Measurements from ENCODE around the gene UMAD1. TPM values are rescaled to one million over a fixed set of nuclear protein-coding genes. Genes with fewer than 3 reads are reported as not detected.

UMAD1 gene
- total RNA-seq, 1 donor from 2014 or later = 12.8 TPM

DNA sequence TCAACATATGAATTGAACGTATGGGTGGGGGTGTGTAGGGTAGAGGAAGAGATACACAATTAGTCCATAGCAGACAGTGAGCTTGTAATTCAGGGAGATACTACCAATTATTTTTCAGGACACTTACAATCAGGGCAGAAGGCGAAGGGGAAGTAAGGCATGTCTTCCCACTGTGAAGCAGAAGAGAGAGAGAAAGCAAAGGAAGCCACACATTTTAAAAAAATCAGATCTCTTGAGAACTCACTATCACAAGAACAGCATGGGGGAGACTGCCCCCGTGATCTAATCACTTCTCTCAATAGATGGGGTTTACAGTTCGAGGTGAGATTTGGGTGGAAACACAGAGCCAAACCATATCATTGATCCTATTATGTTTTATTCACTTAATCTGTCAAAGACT lies 194.2 kb downstream of the UMAD1 start:
- DNase-seq (ENCODE audit: low spot score, unreplicated experiment) = no peak
- TF ChIP-seq, protein P1, sequence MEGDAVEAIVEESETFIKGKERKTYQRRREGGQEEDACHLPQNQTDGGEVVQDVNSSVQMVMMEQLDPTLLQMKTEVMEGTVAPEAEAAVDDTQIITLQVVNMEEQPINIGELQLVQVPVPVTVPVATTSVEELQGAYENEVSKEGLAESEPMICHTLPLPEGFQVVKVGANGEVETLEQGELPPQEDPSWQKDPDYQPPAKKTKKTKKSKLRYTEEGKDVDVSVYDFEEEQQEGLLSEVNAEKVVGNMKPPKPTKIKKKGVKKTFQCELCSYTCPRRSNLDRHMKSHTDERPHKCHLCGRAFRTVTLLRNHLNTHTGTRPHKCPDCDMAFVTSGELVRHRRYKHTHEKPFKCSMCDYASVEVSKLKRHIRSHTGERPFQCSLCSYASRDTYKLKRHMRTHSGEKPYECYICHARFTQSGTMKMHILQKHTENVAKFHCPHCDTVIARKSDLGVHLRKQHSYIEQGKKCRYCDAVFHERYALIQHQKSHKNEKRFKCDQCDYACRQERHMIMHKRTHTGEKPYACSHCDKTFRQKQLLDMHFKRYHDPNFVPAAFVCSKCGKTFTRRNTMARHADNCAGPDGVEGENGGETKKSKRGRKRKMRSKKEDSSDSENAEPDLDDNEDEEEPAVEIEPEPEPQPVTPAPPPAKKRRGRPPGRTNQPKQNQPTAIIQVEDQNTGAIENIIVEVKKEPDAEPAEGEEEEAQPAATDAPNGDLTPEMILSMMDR (IDR thresholded peaks at IDR 0.05; ENCODE audit: unreplicated experiment) = no peak
- peaks cover 3% of the 10 kb centered on the region for H3K36me3 Mint-ChIP-seq (ENCODE audit: insufficient read depth)
- peaks cover 4% of the 10 kb centered on the region for H3K9me3 Mint-ChIP-seq (ENCODE audit: low read depth)
- no peaks in the 10 kb centered on the region for H3K4me1 Mint-ChIP-seq (ENCODE audit: low read depth)
- H3K27ac Mint-ChIP-seq = no peak overlapping the region
- no peaks in the 10 kb centered on the region for H3K27me3 Mint-ChIP-seq
- H3K4me3 Mint-ChIP-seq (ENCODE audit: low read depth) = no peak overlapping the region

DNA sequence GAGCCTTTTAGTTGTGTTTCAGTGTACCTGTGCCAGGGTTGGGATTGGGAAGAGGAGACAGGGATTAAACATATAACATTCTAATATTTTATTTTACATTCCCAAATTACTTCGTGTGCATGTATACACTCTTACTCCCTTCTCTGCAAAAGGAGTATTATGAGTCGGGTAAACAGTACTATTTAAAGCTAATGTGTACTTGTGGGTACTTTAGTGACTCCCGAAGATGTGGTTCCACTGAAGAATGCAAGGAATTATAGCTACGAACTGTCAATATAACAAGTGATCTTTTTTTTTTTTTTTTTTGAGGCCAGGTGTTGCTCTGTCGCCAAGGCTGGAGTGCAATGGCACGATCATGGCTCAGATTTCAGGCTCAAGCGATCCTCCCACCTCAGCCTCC lies 200.5 kb downstream of the UMAD1 start:
- Mint-ChIP-seq H3K4me1 (ENCODE audit: low read depth) (no peaks in the 10 kb centered on the region), H3K9me3 (ENCODE audit: low read depth) (peaks cover 7% of the 10 kb centered on the region), H3K36me3 (ENCODE audit: insufficient read depth) (peaks cover 2% of the 10 kb centered on the region), H3K27me3 (no peaks in the 10 kb centered on the region), H3K27ac (no peak overlapping the region), H3K4me3 (ENCODE audit: low read depth) (no peak overlapping the region)
- TF ChIP-seq, protein P1 (IDR thresholded peaks at IDR 0.05; ENCODE audit: unreplicated experiment) = no peak
- no peak for DNase-seq (ENCODE audit: low spot score, unreplicated experiment)

DNA sequence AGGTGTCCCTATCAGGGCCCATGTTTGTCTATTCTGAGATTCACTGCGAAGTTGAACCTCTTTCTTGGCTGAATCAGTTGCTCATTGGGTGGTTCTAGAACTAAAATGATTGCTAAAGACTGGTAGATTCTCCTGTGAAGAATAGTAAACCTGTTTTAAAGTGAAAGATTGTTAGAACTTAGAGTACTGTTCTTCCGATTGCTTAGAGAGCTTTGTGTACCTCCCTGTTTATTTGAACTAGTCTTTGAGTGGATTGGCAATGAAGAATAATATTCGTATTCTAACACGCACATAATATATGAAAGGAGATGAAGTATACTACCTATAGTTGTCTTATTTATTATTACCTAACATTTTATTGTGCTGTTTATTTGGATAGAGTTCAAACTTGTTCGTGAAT lies 202.7 kb downstream of the UMAD1 start:
- H3K27me3 Mint-ChIP-seq = no peaks in the 10 kb centered on the region
- no peak overlapping the region for H3K4me3 Mint-ChIP-seq (ENCODE audit: low read depth)
- no peak for DNase-seq (ENCODE audit: low spot score, unreplicated experiment)
- TF ChIP-seq, protein P1 (IDR thresholded peaks at IDR 0.05; ENCODE audit: unreplicated experiment) = no peak
- H3K36me3 Mint-ChIP-seq (ENCODE audit: insufficient read depth) = peaks cover 2% of the 10 kb centered on the region
- H3K27ac Mint-ChIP-seq = no peak overlapping the region
- H3K4me1 Mint-ChIP-seq (ENCODE audit: low read depth) = no peaks in the 10 kb centered on the region
- peaks cover 7% of the 10 kb centered on the region for H3K9me3 Mint-ChIP-seq (ENCODE audit: low read depth)

DNA sequence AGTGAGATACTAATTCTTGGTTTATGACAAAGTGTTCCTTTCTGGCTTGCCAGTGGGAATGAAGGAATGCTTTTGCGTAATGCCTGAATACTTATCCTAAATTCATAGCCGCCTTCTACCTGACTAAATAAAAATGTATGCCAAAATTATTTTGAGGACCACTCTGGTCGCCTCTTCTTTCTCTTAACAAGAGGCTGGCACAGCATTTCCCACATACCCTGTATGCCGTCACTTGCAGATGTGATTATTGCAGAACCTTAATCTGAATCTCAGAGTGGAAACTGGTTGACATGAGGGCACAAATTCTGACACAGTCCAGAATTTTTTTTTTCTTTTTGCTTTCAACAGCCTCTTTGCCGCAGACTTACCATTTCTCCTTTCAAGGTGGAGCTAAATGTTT lies 203.4 kb downstream of the UMAD1 start:
- TF ChIP-seq, protein P1 (IDR thresholded peaks at IDR 0.05; ENCODE audit: unreplicated experiment) = no peak
- no peak overlapping the region for H3K4me3 Mint-ChIP-seq (ENCODE audit: low read depth)
- DNase-seq (ENCODE audit: low spot score, unreplicated experiment) = no peak
- H3K9me3 Mint-ChIP-seq (ENCODE audit: low read depth) = peaks cover 7% of the 10 kb centered on the region
- no peaks in the 10 kb centered on the region for H3K27me3 Mint-ChIP-seq
- no peak overlapping the region for H3K27ac Mint-ChIP-seq
- no peaks in the 10 kb centered on the region for H3K4me1 Mint-ChIP-seq (ENCODE audit: low read depth)
- peaks cover 2% of the 10 kb centered on the region for H3K36me3 Mint-ChIP-seq (ENCODE audit: insufficient read depth)

DNA sequence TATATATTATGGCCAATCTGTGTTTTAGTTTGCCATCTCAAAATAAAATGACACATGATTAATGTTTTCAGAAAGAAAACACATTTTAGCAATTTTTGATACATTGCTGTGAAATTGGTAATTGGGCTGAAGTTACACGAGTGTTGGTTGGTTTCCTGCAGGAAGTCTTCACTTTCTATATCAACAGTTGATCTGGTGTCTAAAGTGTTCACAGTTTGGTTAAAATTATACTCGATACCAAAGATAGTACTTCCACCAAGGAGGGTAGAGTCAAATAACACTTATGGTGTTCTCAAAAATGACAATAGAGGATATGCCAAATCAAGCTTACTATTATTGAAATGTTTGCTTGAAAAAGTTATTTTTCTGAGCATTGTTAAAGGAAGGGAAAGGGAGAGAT lies 207.7 kb downstream of the UMAD1 start:
- DNase-seq (ENCODE audit: low spot score, unreplicated experiment) = no peak
- no peaks in the 10 kb centered on the region for H3K9me3 Mint-ChIP-seq (ENCODE audit: low read depth)
- H3K36me3 Mint-ChIP-seq (ENCODE audit: insufficient read depth) = no peaks in the 10 kb centered on the region
- H3K27ac Mint-ChIP-seq = no peak overlapping the region
- no peak overlapping the region for H3K4me3 Mint-ChIP-seq (ENCODE audit: low read depth)
- H3K27me3 Mint-ChIP-seq = no peaks in the 10 kb centered on the region
- H3K4me1 Mint-ChIP-seq (ENCODE audit: low read depth) = no peaks in the 10 kb centered on the region
- TF ChIP-seq, protein P1 (IDR thresholded peaks at IDR 0.05; ENCODE audit: unreplicated experiment) = no peak
